H1 (cell line): Measurements from ENCODE around the gene UTS2R. TPM values are rescaled to one million over a fixed set of nuclear protein-coding genes. Genes with fewer than 3 reads are reported as not detected.

Source experiments
- CREB1 ChIP-seq: IDR thresholded peaks from 2 replicates; pipeline ENCODE4 v1.6.1; 2012; ENCODE audit warnings: inconsistent platforms
- FOSL1 ChIP-seq: IDR thresholded peaks from 2 replicates; pipeline ENCODE4 v1.6.1; 2011; ENCODE audit warnings: mild to moderate bottlenecking, low read depth, low read length, moderate library complexity; ENCODE audit not compliant: insufficient read depth
- KDM4A ChIP-seq: IDR thresholded peaks from one replicate; pipeline ENCODE4 v1.7.1; 2012; ENCODE audit warnings: low read depth, mild to moderate bottlenecking, moderate library complexity, low read length, inconsistent platforms; ENCODE audit not compliant: severe bottlenecking
- NANOG ChIP-seq: IDR thresholded peaks from 2 replicates; pipeline ENCODE4 v1.6.1; 2011; ENCODE audit warnings: low read length, low read depth, mild to moderate bottlenecking, inconsistent platforms; ENCODE audit not compliant: insufficient read depth, poor library complexity, severe bottlenecking
- SIN3A ChIP-seq, 2 experiments: IDR thresholded peaks in 1 of 2; conservative IDR thresholded peaks in 1 of 2; 2 replicates each; pipeline ENCODE4 v1.6.1; 2011 to 2012; ENCODE audit warnings: low read length in 2 of 2, improper control_type of control experiment in 1 of 2, low read depth in 1 of 2, mild to moderate bottlenecking in 1 of 2
- SP2 ChIP-seq: IDR thresholded peaks from 2 replicates; pipeline ENCODE4 v1.6.1; 2012; ENCODE audit warnings: mild to moderate bottlenecking, low read length, inconsistent platforms
- polyA plus RNA-seq, 7 experiments: library from polyadenylated mRNA; depleted of rRNA in 3 of 7; stranded (reverse) in 5 of 7; unstranded in 2 of 7; fragments of >200 nt in 5 of 7; fragments of 200-250 nt in 2 of 7; gene quantifications; 1 replicate in 5 of 7; 2 replicates in 1 of 7; 4 replicates in 1 of 7; pipeline versions ENCODE4 v1.2.1 to v1.2.3, GENCODE V29; 2011 to 2013; ENCODE audit warnings: missing spikeins in 2 of 7, mixed read lengths in 2 of 7
- total RNA-seq: library from RNA; stranded (reverse); fragmentation: NEBNext Ultra II Directional; extraction: Animal tissue kit (Norgen Biotek cat#: 25700); gene quantifications from 2 replicates; pipeline ENCODE4 v1.2.1, GENCODE V29; 2021

The UTS2R gene
- total and polyA plus RNA-seq, 2 of the 8 experiments (the other 6 are each of a cell fraction or from before 2014, with no cell fraction given), result 0.27 TPM; not detected in 1

- TF ChIP-seq SP2 (no peak), CREB1 (no peak), KDM4A (no peak), NANOG (no peak), SIN3A (conservative IDR thresholded peaks at IDR 0.05 in 1 of 2, IDR thresholded peaks at IDR 0.05 in 1 of 2; ENCODE audit: low read depth in 1 of 2, low read length in 2 of 2) (no peak), FOSL1 (no peak)
These were observed 31.7 kb upstream of the UTS2R start (continued) for GRCh38 chr17:82339634-82340580.
